ENCODE results near the gene TMBIM6.
A peak's percentile ranks its signal among the peaks of the same experiment; 100 is the strongest.

GRCh38 chr12:49707128-49707811 is 34.1 kb upstream of the TMBIM6 start, which contains the start of gene FMNL3:
- peak; percentile 64; the same call in 1 of the 2 replicates for TF ChIP-seq KLF10 (tag by site-specific recombination; IDR thresholded peaks at IDR 0.05)
- TF ChIP-seq ZNF26 (tag by site-specific recombination; IDR thresholded peaks at IDR 0.05) = no peak
- no peak for TF ChIP-seq ZNF530 (tag by site-specific recombination; IDR thresholded peaks at IDR 0.05; ENCODE audit: low read depth)
